ENCODE results near the gene WNT5A. TPM values are rescaled to one million over a fixed set of nuclear protein-coding genes. Genes with fewer than 3 reads are reported as not detected.

WNT5A gene
- total RNA-seq, 4 donors from 2014 or later: 6.2 to 96.5 (median 23.1) TPM

GRCh38 chr3:55484801-55485791 is 2.0 kb downstream of the WNT5A start:
- Histone ChIP-seq H3K36me3 (no peaks in the 10 kb centered on the region), H3K9me3 (no peaks in the 10 kb centered on the region), H3K4me1 (peaks cover 0 to 10% of the 10 kb centered on the region in 2 donors), H3K4me3 (peak overlapping the region; percentile 71 to 76), H3K27ac (peak overlapping the region; percentile 84 to 91), H3K27me3 (no peaks in the 10 kb centered on the region)
- peak; percentile 70 to 78 for DNase-seq
- intact Hi-C loops (cut with DNase I; ENCODE audit: low total_unique reads): no loop called here
- TF ChIP-seq POLR2A (IDR thresholded peaks at IDR 0.05) (peak in 1 of 2 donors; percentile 23), CTCF (IDR thresholded peaks at IDR 0.05) (peak; percentile 59 to 96 (median 80))

- peak overlapping the region; percentile 13 to 71 for H3K4me3 ChIP-seq
These were observed 2.9 kb downstream of the WNT5A start for GRCh38 chr3:55484191-55484689.

GRCh38 chr3:55483196-55484095 is 3.7 kb downstream of the WNT5A start:
- TF ChIP-seq POLR2A (IDR thresholded peaks at IDR 0.05): no peak
- no peak for TF ChIP-seq CTCF (IDR thresholded peaks at IDR 0.05)
- DNase-seq: no peak
- Histone ChIP-seq H3K27me3 (no peaks in the 10 kb centered on the region), H3K36me3 (no peaks in the 10 kb centered on the region), H3K4me3 (peak overlapping the region; percentile 41 to 71), H3K9me3 (no peaks in the 10 kb centered on the region), H3K27ac (peak overlapping the region; percentile 84 to 91), H3K4me1 (no peaks in the 10 kb centered on the region)
- intact Hi-C loops (cut with DNase I; ENCODE audit: low total_unique reads): no loop called here

More at GRCh38 chr3:55484191-55484689, 2.9 kb downstream of the WNT5A start:
- Histone ChIP-seq H3K27ac (peak overlapping the region; percentile 84 to 91), H3K27me3 (no peaks in the 10 kb centered on the region), H3K36me3 (no peaks in the 10 kb centered on the region), H3K4me1 (peaks cover 0 to 5% of the 10 kb centered on the region in 2 donors), H3K9me3 (no peaks in the 10 kb centered on the region)
- no peak for TF ChIP-seq CTCF (IDR thresholded peaks at IDR 0.05)
- TF ChIP-seq POLR2A (IDR thresholded peaks at IDR 0.05): no peak
- DNase-seq: no peak
- intact Hi-C loops (cut with DNase I; ENCODE audit: low total_unique reads): no loop called here

GRCh38 chr3:55482496-55483195 is 4.5 kb downstream of the WNT5A start:
- peak overlapping the region; percentile 84 to 91 for H3K27ac ChIP-seq
- no peaks in the 10 kb centered on the region for H3K9me3 ChIP-seq
- no peaks in the 10 kb centered on the region for H3K27me3 ChIP-seq
- no peaks in the 10 kb centered on the region for H3K36me3 ChIP-seq
- TF ChIP-seq POLR2A (IDR thresholded peaks at IDR 0.05) (no peak), CTCF (IDR thresholded peaks at IDR 0.05) (no peak)
- intact Hi-C loops (cut with DNase I; ENCODE audit: low total_unique reads): no loop called here
- no peaks in the 10 kb centered on the region for H3K4me1 ChIP-seq
- peak overlapping the region; percentile 40 to 41 for H3K4me3 ChIP-seq
- DNase-seq: peak in 1 of 2 donors; percentile 52

Measured in uterus (tissue), 4 donors.